ENCODE data around the gene ILK.

DNA sequence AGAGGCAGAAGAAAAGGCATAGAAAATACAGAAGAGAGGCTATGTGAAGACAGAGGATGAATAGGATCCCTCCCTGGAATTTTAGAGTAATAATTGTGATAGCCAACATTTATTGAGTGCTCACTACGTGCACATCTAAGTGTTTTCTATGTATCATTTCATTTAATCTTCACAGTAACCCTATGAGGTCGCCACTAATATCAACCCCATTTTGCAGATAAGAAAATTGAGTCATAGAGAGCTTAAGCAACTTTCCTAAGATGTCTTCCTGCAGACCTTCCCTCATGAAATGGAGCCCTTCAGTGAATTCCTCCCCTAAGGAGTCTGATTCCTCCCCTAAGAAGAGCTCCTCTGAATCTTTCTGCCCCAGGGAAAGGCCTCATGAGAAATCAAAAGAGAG is 38.2 kb upstream of the ILK start:
- no peak for TF ChIP-seq POLR2A (IDR thresholded peaks at IDR 0.05; ENCODE audit: low read depth, low read length)
- TF ChIP-seq, protein P1, sequence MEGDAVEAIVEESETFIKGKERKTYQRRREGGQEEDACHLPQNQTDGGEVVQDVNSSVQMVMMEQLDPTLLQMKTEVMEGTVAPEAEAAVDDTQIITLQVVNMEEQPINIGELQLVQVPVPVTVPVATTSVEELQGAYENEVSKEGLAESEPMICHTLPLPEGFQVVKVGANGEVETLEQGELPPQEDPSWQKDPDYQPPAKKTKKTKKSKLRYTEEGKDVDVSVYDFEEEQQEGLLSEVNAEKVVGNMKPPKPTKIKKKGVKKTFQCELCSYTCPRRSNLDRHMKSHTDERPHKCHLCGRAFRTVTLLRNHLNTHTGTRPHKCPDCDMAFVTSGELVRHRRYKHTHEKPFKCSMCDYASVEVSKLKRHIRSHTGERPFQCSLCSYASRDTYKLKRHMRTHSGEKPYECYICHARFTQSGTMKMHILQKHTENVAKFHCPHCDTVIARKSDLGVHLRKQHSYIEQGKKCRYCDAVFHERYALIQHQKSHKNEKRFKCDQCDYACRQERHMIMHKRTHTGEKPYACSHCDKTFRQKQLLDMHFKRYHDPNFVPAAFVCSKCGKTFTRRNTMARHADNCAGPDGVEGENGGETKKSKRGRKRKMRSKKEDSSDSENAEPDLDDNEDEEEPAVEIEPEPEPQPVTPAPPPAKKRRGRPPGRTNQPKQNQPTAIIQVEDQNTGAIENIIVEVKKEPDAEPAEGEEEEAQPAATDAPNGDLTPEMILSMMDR (IDR thresholded peaks at IDR 0.05 in 2 of 3, conservative IDR thresholded peaks at IDR 0.05 in 1 of 3; ENCODE audit: control insufficient read depth in 2 of 3, extremely low read depth in 1 of 3, insufficient read depth in 1 of 3, low read depth in 3 of 3, low read length in 3 of 3): no peak
- no peak for TF ChIP-seq CREB1 (IDR thresholded peaks at IDR 0.05; ENCODE audit: low read depth)
- TF ChIP-seq POLR2AphosphoS5 (IDR thresholded peaks at IDR 0.05; ENCODE audit: low read length): no peak
- TF ChIP-seq RFX5 (IDR thresholded peaks at IDR 0.05; ENCODE audit: low read depth, low read length): no peak
- no peak for TF ChIP-seq KDM1A (IDR thresholded peaks at IDR 0.05; ENCODE audit: borderline replicate concordance)
- TF ChIP-seq, protein P2, sequence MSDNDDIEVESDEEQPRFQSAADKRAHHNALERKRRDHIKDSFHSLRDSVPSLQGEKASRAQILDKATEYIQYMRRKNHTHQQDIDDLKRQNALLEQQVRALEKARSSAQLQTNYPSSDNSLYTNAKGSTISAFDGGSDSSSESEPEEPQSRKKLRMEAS (IDR thresholded peaks at IDR 0.05; ENCODE audit: low read depth, low read length): no peak
- no peak for TF ChIP-seq CHD2 (IDR thresholded peaks at IDR 0.05; ENCODE audit: borderline replicate concordance, low read depth, low read length)
- TF ChIP-seq HDGF (IDR thresholded peaks at IDR 0.05): no peak
- no peak for TF ChIP-seq ZNF384 (IDR thresholded peaks at IDR 0.05; ENCODE audit: borderline replicate concordance, low read depth, low read length)
- no peak for TF ChIP-seq SMAD1 (IDR thresholded peaks at IDR 0.05; ENCODE audit: low read depth, partially characterized antibody)
- TF ChIP-seq NRF1 (conservative IDR thresholded peaks at IDR 0.05; ENCODE audit: low read depth, low read length): no peak
- no peak for TF ChIP-seq EP300 (IDR thresholded peaks at IDR 0.05; ENCODE audit: borderline replicate concordance in 1 of 2, control insufficient read depth in 1 of 2, low read depth in 2 of 2, low read length in 2 of 2)

Data from GM12878 (cell line).